H1 (cell line): ENCODE data around the gene MIB2. TPM values are rescaled to one million over a fixed set of nuclear protein-coding genes. Genes with fewer than 3 reads are reported as not detected.

Source experiments
- CTCF ChIA-PET: fragments of 300-600 bp; sonication (Branson Sonifier 250); formaldehyde crosslinking; loops from one replicate; lab custom pipeline; 2021; ENCODE audit not compliant: partially characterized antibody; lab: Charles Lee
- POLR2A ChIA-PET: fragments of 300-600 bp; sonication (Branson Sonifier 250); formaldehyde crosslinking; loops from one replicate; lab custom pipeline; 2021; ENCODE audit warnings: inconsistent platforms; ENCODE audit not compliant: partially characterized antibody; lab: Charles Lee
- DNase-seq, 2 experiments: peaks; one replicate each; pipeline versions ENCODE4 v3.0.0 to v3.0.0-alpha.2; 2010 to 2022; ENCODE audit warnings: low spot score in 2 of 2, low read depth in 1 of 2, mixed read lengths in 1 of 2
- FAIRE-seq: peaks from 2 replicates; lab custom pipeline; 2011; peaks lifted over from hg19 to GRCh38; lab: Jason Lieb, UNC
- H2AFZ ChIP-seq: 2 replicates; pipeline ENCODE4 v1.8.1; 2012; ENCODE audit warnings: low read length, inconsistent platforms
- H2AK5ac ChIP-seq: 2 replicates; pipeline ENCODE4 v1.6.1; 2013; ENCODE audit warnings: low read depth, low read length
- H2BK120ac ChIP-seq: replicated peaks from 2 replicates; pipeline ENCODE3; 2013; ENCODE audit warnings: low read depth, low read length, inconsistent platforms
- H2BK12ac ChIP-seq: 2 replicates; pipeline ENCODE4 v1.6.1; 2013; ENCODE audit warnings: low read depth, low read length
- H2BK15ac ChIP-seq: 2 replicates; pipeline ENCODE4 v1.6.1; 2013; ENCODE audit warnings: low read length
- H2BK20ac ChIP-seq: 2 replicates; pipeline ENCODE4 v1.6.1; 2013; ENCODE audit warnings: low read length
- H2BK5ac ChIP-seq: 2 replicates; pipeline ENCODE4 v1.6.1; 2013; ENCODE audit warnings: low read depth, low read length
- H3K14ac ChIP-seq: 2 replicates; pipeline ENCODE4 v1.6.1; 2013; ENCODE audit warnings: inconsistent platforms; ENCODE audit not compliant: insufficient read length
- H3K18ac ChIP-seq: 2 replicates; pipeline ENCODE4 v1.6.1; 2013; ENCODE audit warnings: low read length; ENCODE audit errors: extremely low read depth
- H3K23ac ChIP-seq: 2 replicates; pipeline ENCODE4 v1.6.1; 2013; ENCODE audit warnings: inconsistent platforms; ENCODE audit not compliant: insufficient read length
- H3K23me2 ChIP-seq: 2 replicates; pipeline ENCODE4 v1.6.1; 2013; ENCODE audit warnings: low read depth, low read length
- H3K27ac ChIP-seq: 2 replicates; pipeline ENCODE4 v1.6.1; 2011; ENCODE audit warnings: low read depth, low read length, inconsistent platforms
- H3K27me3 ChIP-seq, 4 experiments: replicated peaks in 1 of 4; 1 replicate in 1 of 4; 2 replicates in 3 of 4; pipeline versions ENCODE4 v1.6.1 to v1.8.1; 2011 to 2013; ENCODE audit warnings: low read length in 3 of 4, mild to moderate bottlenecking in 3 of 4, inconsistent platforms in 2 of 4, mixed read lengths in 2 of 4, moderate library complexity in 1 of 4; ENCODE audit not compliant: control insufficient read depth in 3 of 4, insufficient read depth in 3 of 4; ENCODE audit errors: extremely low read depth in 1 of 4
- H3K36me3 ChIP-seq, 4 experiments: 2 replicates each; pipeline versions ENCODE4 v1.6.1 to v1.8.1; 2011 to 2013; ENCODE audit warnings: mild to moderate bottlenecking in 4 of 4, low read length in 3 of 4, moderate library complexity in 2 of 4, control low read depth in 1 of 4, inconsistent platforms in 1 of 4; ENCODE audit not compliant: insufficient read depth in 4 of 4, control insufficient read depth in 2 of 4
- H3K4ac ChIP-seq: replicated peaks from 2 replicates; pipeline ENCODE3; 2013; ENCODE audit warnings: low read length, low read depth, mixed read lengths, inconsistent platforms; ENCODE audit not compliant: insufficient read length
- H3K4me1 ChIP-seq, 4 experiments: replicated peaks in 1 of 4; 1 replicate in 1 of 4; 2 replicates in 3 of 4; pipeline versions ENCODE4 v1.6.1 to v1.8.1; 2011 to 2013; ENCODE audit warnings: low read length in 3 of 4, inconsistent platforms in 2 of 4, mixed read lengths in 1 of 4; ENCODE audit not compliant: insufficient read depth in 4 of 4, control insufficient read depth in 3 of 4
- H3K4me2 ChIP-seq, 2 experiments: 2 replicates each; pipeline versions ENCODE4 v1.6.1 to v1.8.1; 2011 to 2013; ENCODE audit warnings: low read depth in 2 of 2, low read length in 2 of 2, control low read depth in 1 of 2, inconsistent platforms in 1 of 2, mild to moderate bottlenecking in 1 of 2; ENCODE audit not compliant: insufficient read depth in 1 of 2
- H3K4me3 ChIP-seq, 4 experiments: fragments of 200-600, 300-600 bp in 1 of 4; sonication (generic), shearing (Covaris generic), sonication (Bioruptor Twin) in 1 of 4; 2 replicates each; pipeline versions ENCODE4 v1.5.1 to v1.8.1; 2011 to 2016; ENCODE audit warnings: low read length in 4 of 4, low read depth in 3 of 4, control low read depth in 2 of 4, inconsistent platforms in 2 of 4, mild to moderate bottlenecking in 2 of 4, mixed read lengths in 1 of 4, moderate library complexity in 1 of 4; ENCODE audit not compliant: insufficient read depth in 2 of 4; ENCODE audit errors: extremely low read depth in 1 of 4
- H3K56ac ChIP-seq: replicated peaks from 2 replicates; pipeline ENCODE3; 2013; ENCODE audit warnings: low read depth, mild to moderate bottlenecking, mixed read lengths, low read length, inconsistent platforms; ENCODE audit not compliant: insufficient read length
- H3K79me1 ChIP-seq: 2 replicates; pipeline ENCODE4 v1.6.1; 2013; ENCODE audit warnings: low read depth, low read length, control low read depth
- H3K79me2 ChIP-seq, 2 experiments: 2 replicates each; pipeline versions ENCODE4 v1.6.1 to v1.8.1; 2012 to 2013; ENCODE audit warnings: low read length in 2 of 2, mild to moderate bottlenecking in 2 of 2, inconsistent platforms in 1 of 2; ENCODE audit not compliant: insufficient read depth in 2 of 2, control insufficient read depth in 1 of 2
- H3K9ac ChIP-seq, 4 experiments: replicated peaks in 1 of 4; 1 replicate in 1 of 4; 2 replicates in 3 of 4; pipeline versions ENCODE4 v1.6.1 to v1.8.1; 2011 to 2013; ENCODE audit warnings: low read depth in 3 of 4, low read length in 3 of 4, control low read depth in 2 of 4, mild to moderate bottlenecking in 2 of 4, moderate library complexity in 2 of 4, inconsistent platforms in 1 of 4; ENCODE audit errors: extremely low read depth in 1 of 4
- H3K9me3 ChIP-seq, 2 experiments: 2 replicates each; pipeline versions ENCODE4 v1.6.1 to v1.8.1; 2012 to 2013; ENCODE audit warnings: mild to moderate bottlenecking in 2 of 2, moderate library complexity in 2 of 2, control low read depth in 1 of 2, inconsistent platforms in 1 of 2, low read depth in 1 of 2, low read length in 1 of 2, mixed read lengths in 1 of 2; ENCODE audit not compliant: insufficient read depth in 2 of 2
- H4K20me1 ChIP-seq, 2 experiments: replicated peaks in 1 of 2; 2 replicates each; pipeline versions ENCODE3 to v1.8.1; 2011 to 2013; ENCODE audit warnings: inconsistent platforms in 2 of 2, low read length in 2 of 2, mild to moderate bottlenecking in 1 of 2; ENCODE audit not compliant: insufficient read depth in 2 of 2, control insufficient read depth in 1 of 2
- H4K5ac ChIP-seq: 2 replicates; pipeline ENCODE4 v1.6.1; 2013; ENCODE audit warnings: low read length, low read depth, mixed read lengths, inconsistent platforms; ENCODE audit not compliant: insufficient read length
- H4K8ac ChIP-seq: 2 replicates; pipeline ENCODE4 v1.8.0; 2013; ENCODE audit warnings: mild to moderate bottlenecking, moderate library complexity, low read length, inconsistent platforms; ENCODE audit not compliant: insufficient read depth; ENCODE audit errors: extremely low read depth
- H4K91ac ChIP-seq: replicated peaks from 2 replicates; pipeline ENCODE3; 2013; ENCODE audit warnings: low read length, mixed read lengths, inconsistent platforms; ENCODE audit not compliant: insufficient read length
- ASH2L ChIP-seq: fragments of 200-600, 300-600 bp; sonication (generic); IDR thresholded peaks from one replicate; pipeline ENCODE4 v1.7.1; 2017; ENCODE audit warnings: low read length
- ATF3 ChIP-seq: IDR thresholded peaks from 2 replicates; pipeline ENCODE4 v1.6.1; 2011; ENCODE audit warnings: low read depth, mild to moderate bottlenecking, low read length; ENCODE audit not compliant: insufficient read depth
- BCL11A ChIP-seq, 2 experiments: IDR thresholded peaks; one replicate each; pipeline ENCODE4 v1.6.1; 2011; ENCODE audit warnings: low read depth in 2 of 2, low read length in 2 of 2, mild to moderate bottlenecking in 2 of 2
- CHD2 ChIP-seq: IDR thresholded peaks from 2 replicates; pipeline ENCODE4 v1.6.1; 2012; ENCODE audit warnings: low read length, improper control_type of control experiment
- CTBP2 ChIP-seq: IDR thresholded peaks from 2 replicates; pipeline ENCODE4 v1.7.0; 2011; ENCODE audit warnings: borderline replicate concordance, mild to moderate bottlenecking, moderate library complexity, mixed read lengths, low read length; ENCODE audit not compliant: insufficient read depth, insufficient read length
- HDAC6 ChIP-seq: IDR thresholded peaks from one replicate; pipeline ENCODE4 v1.7.1; 2012; ENCODE audit warnings: low read depth, mild to moderate bottlenecking, inconsistent platforms, low read length, moderate library complexity
- JUND ChIP-seq: IDR thresholded peaks from 2 replicates; pipeline ENCODE4 v1.6.1; 2011; ENCODE audit warnings: mild to moderate bottlenecking, improper control_type of control experiment, low read length
- KDM1A ChIP-seq: fragments of 200-600, 300-600 bp; sonication (generic); IDR thresholded peaks from 2 replicates; pipeline ENCODE4 v1.7.1; 2016; ENCODE audit warnings: mild to moderate bottlenecking, low read length, borderline replicate concordance
- PHF8 ChIP-seq: fragments of 200-600 bp; sonication (generic); conservative IDR thresholded peaks from 2 replicates; pipeline ENCODE4 v1.7.1; 2012; ENCODE audit warnings: low read depth, mild to moderate bottlenecking, inconsistent platforms, low read length, moderate library complexity
- POLR2A ChIP-seq, 2 experiments: IDR thresholded peaks; 1 replicate in 1 of 2; 2 replicates in 1 of 2; pipeline ENCODE4 v1.6.1; 2011; ENCODE audit warnings: low read depth in 2 of 2, low read length in 2 of 2, mild to moderate bottlenecking in 2 of 2; ENCODE audit errors: control extremely low read depth in 1 of 2
- SAP30 ChIP-seq: fragments of 300-600 bp; sonication (generic); IDR thresholded peaks from 2 replicates; pipeline ENCODE4 v1.7.1; 2012; ENCODE audit warnings: low read length, moderate library complexity, mild to moderate bottlenecking, inconsistent platforms; ENCODE audit not compliant: insufficient read depth, insufficient replicate concordance
- TAF7 ChIP-seq: optimal IDR thresholded peaks from 2 replicates; pipeline ENCODE3; 2011; ENCODE audit warnings: low read depth, mild to moderate bottlenecking, inconsistent platforms, low read length, moderate library complexity, borderline replicate concordance
- WGBS, 2 experiments: shearing (Covaris generic) in 1 of 2; methylation state at CpG; one replicate each; pipeline versions ENCODE4 v1.1.6 to v1.1.7; 2013 to 2015; ENCODE audit warnings: low lambda C conversion rate in 2 of 2, mixed read lengths in 2 of 2, inconsistent platforms in 1 of 2, low coverage in 1 of 2, missing lambda C conversion rate in 1 of 2; ENCODE audit not compliant: insufficient replicate concordance in 2 of 2, insufficient coverage in 1 of 2, insufficient read length in 1 of 2; ENCODE audit errors: extremely low coverage in 1 of 2, missing lambda C conversion rate in 1 of 2; 5-methylcytosine and 5-hydroxymethylcytosine counted together
- polyA plus RNA-seq, 7 experiments: library from polyadenylated mRNA; depleted of rRNA in 3 of 7; stranded (reverse) in 5 of 7; unstranded in 2 of 7; fragments of >200 nt in 5 of 7; fragments of 200-250 nt in 2 of 7; gene quantifications; 1 replicate in 5 of 7; 2 replicates in 1 of 7; 4 replicates in 1 of 7; pipeline versions ENCODE4 v1.2.1 to v1.2.3, GENCODE V29; 2011 to 2013; ENCODE audit warnings: missing spikeins in 2 of 7, mixed read lengths in 2 of 7
- total RNA-seq: library from RNA; stranded (reverse); fragmentation: NEBNext Ultra II Directional; extraction: Animal tissue kit (Norgen Biotek cat#: 25700); gene quantifications from 2 replicates; pipeline ENCODE4 v1.2.1, GENCODE V29; 2021

Gene MIB2
- total and polyA plus RNA-seq, 2 of the 8 experiments (the other 6 are each of a cell fraction or from before 2014, with no cell fraction given) = 32.5 to 60.0 TPM

DNA sequence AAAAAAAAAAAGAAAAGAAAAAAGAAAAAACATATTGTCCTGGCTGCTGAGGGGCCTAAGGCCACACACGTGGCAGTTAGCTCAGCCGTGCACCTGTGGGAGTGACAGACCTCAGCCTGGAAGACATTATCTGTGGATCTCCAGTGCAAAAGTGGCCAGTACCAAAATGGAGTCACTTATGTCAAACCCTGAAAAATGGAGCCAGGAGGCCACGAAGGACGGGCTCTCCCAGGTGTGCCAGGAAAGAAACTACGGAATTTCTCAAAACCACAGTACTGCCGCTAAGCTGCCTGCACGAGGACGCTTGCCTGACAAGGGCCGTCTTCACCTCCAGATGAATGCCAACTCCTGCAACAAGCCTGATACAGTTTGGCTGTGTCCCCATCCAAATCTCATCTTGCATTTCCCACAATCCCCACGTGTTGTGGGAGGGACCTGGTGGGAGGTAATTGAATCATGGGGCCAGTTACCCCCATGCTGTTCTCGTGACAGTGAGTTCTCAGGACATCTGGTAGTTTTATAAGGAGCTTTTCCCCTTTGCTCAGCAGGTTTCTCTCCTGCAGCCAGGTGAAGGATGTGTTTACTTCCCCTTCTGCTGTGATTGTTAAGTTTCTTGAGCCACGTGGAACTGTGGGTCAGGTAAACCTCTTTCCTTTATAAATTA is 5.3 kb upstream of the MIB2 start:
- Histone ChIP-seq H3K36me3 (no peaks in the 10 kb centered on the region), H2AK5ac (no peak overlapping the region), H2BK120ac (no peak overlapping the region), H3K4me3 (no peak overlapping the region), H2AFZ (no peak overlapping the region), H4K8ac (no peak overlapping the region), H2BK20ac (no peak overlapping the region), H3K79me1 (peaks cover 3% of the 10 kb centered on the region), H2BK15ac (no peak overlapping the region), H2BK5ac (no peak overlapping the region), H3K27ac (no peak overlapping the region), H2BK12ac (no peak overlapping the region), H3K56ac (no peak overlapping the region), H3K27me3 (no peaks in the 10 kb centered on the region), H4K5ac (no peak overlapping the region), H4K91ac (no peak overlapping the region), H3K9ac (no peak overlapping the region), H3K23ac (no peak overlapping the region), H3K4me2 (no peak overlapping the region), H3K14ac (no peak overlapping the region), H3K9me3 (no peaks in the 10 kb centered on the region), H3K4ac (no peak overlapping the region), H3K79me2 (peaks cover 0 to 13% of the 10 kb centered on the region in 2 experiments; a peak in 2 of 4 replicates), H3K18ac (no peak overlapping the region), H3K4me1 (peaks cover 0 to 5% (median 2%) of the 10 kb centered on the region in 4 experiments; a peak in 2 of 7 replicates), H3K23me2 (no peaks in the 10 kb centered on the region; the same call in 1 of the 2 replicates), H4K20me1 (peaks cover 0 to 8% of the 10 kb centered on the region in 2 experiments)
- no peak for DNase-seq
- WGBS, 2 experiments = 84% methylated on average over 10 of the region's 12 CpGs; no CpG with 5 or more reads in 1 of the 2 experiments
- ChIA-PET POLR2A (interaction anchor here (0.7 to 0.9 kb wide), 2 partner anchors 19 to 34 kb away, joined by 3 to 4 read pairs; no protein-coding TSS in a partner anchor), CTCF (interaction anchor here (0.6 kb wide), 1 partner anchor 11 kb away, joined by 3 read pairs; no protein-coding TSS in a partner anchor)
- FAIRE-seq = no peak
- TF ChIP-seq TAF7 (no peak), SAP30 (no peak), ASH2L (no peak), KDM1A (no peak), CTBP2 (no peak), HDAC6 (no peak), JUND (no peak), ATF3 (no peak), POLR2A (IDR thresholded peaks at IDR 0.05; ENCODE audit: control extremely low read depth in 1 of 2, low read depth in 2 of 2, low read length in 2 of 2) (no peak), CHD2 (no peak), BCL11A (IDR thresholded peaks at IDR 0.05; ENCODE audit: low read depth in 2 of 2, low read length in 2 of 2) (no peak), PHF8 (no peak)
